GM19099 (cell line): ENCODE measurements around the gene CELF6.

ENCODE experiments used
- POLR2A ChIP-seq: IDR thresholded peaks from 3 replicates; pipeline ENCODE4 v1.6.1; 2011; ENCODE audit warnings: low read depth; ENCODE audit not compliant: insufficient read length; ENCODE audit errors: extremely low read depth

The CELF6 gene

GRCh38 chr15:72289597-72290325 is 30.2 kb downstream of the CELF6 start:
- TF ChIP-seq POLR2A = no peak

GRCh38 chr15:72288796-72289596 is 31.0 kb downstream of the CELF6 start:
- TF ChIP-seq POLR2A = no peak

GRCh38 chr15:72285927-72286516 is 33.9 kb downstream of the CELF6 start:
- TF ChIP-seq POLR2A = no peak

- TF ChIP-seq POLR2A = no peak
These were observed 34.6 kb downstream of the CELF6 start for GRCh38 chr15:72285402-72285801.

- TF ChIP-seq POLR2A = no peak
These were observed 35.2 kb downstream of the CELF6 start for GRCh38 chr15:72284781-72285180.

- TF ChIP-seq POLR2A = no peak
These were observed 38.2 kb downstream of the CELF6 start for GRCh38 chr15:72281713-72282112.

- no peak for TF ChIP-seq POLR2A
These were observed 39.2 kb downstream of the CELF6 start for GRCh38 chr15:72280751-72281150.

GRCh38 chr15:72278737-72279136 is 41.2 kb downstream of the CELF6 start:
- no peak for TF ChIP-seq POLR2A

- TF ChIP-seq POLR2A = no peak
These were observed 43.6 kb downstream of the CELF6 start for GRCh38 chr15:72276326-72276700.

- peak; percentile 16 for TF ChIP-seq POLR2A
These were observed 47.0 kb downstream of the CELF6 start for GRCh38 chr15:72272997-72273352.

- peak; percentile 65 for TF ChIP-seq POLR2A
These were observed 47.6 kb downstream of the CELF6 start, which contains the start of gene PARP6 for GRCh38 chr15:72272213-72272996. Gene PARP6 (minus strand): TSS chr15:72272554. CDS start chr15:72267477, 5,077 bp downstream.

- no peak for TF ChIP-seq POLR2A
These were observed 48.1 kb downstream of the CELF6 start for GRCh38 chr15:72271895-72272212.

- TF ChIP-seq POLR2A = no peak
These were observed 48.7 kb downstream of the CELF6 start for GRCh38 chr15:72271221-72271620.

- no peak for TF ChIP-seq POLR2A
These were observed 50.2 kb downstream of the CELF6 start for GRCh38 chr15:72269739-72270138.

GRCh38 chr15:72265031-72265430 is 54.9 kb downstream of the CELF6 start:
- no peak for TF ChIP-seq POLR2A
